ENCODE data around the gene LASP1NB.

DNA sequence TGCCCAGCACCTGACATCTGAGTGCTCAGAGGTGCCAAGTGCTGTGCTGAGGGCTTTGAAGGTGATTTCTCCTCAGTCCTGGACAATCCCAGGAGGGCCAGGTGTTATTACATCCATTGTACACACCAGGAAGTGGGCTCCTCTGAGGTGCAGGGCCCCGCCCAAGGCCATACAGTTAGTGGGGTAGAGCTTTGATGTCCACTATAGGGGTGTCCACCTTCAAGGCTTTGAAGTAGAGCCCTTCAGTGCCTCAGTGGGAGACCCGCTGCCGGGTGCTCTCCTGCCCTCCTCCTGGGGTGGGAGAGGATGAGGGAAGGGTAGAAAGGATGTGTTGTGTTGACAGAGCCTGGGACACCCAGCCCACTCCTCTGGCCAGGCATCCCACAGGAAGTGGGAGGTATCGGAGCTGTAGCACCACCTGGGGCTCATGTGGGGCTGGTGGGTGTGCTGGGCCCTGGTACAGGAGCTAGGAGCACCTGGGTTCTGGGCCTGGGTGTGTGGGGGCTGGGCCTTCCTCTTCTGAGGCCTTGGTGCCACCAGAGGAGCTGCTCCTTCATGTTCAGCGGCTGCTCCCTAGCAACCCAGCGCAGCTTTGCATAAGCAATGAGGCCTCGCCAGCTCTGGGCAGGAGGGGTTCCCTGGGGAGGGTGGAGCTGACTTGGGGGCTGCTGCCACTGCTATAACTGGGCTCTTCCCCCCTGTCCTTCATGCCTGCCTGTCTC is 48.1 kb upstream of the LASP1NB start:
- TF ChIP-seq, protein P1, sequence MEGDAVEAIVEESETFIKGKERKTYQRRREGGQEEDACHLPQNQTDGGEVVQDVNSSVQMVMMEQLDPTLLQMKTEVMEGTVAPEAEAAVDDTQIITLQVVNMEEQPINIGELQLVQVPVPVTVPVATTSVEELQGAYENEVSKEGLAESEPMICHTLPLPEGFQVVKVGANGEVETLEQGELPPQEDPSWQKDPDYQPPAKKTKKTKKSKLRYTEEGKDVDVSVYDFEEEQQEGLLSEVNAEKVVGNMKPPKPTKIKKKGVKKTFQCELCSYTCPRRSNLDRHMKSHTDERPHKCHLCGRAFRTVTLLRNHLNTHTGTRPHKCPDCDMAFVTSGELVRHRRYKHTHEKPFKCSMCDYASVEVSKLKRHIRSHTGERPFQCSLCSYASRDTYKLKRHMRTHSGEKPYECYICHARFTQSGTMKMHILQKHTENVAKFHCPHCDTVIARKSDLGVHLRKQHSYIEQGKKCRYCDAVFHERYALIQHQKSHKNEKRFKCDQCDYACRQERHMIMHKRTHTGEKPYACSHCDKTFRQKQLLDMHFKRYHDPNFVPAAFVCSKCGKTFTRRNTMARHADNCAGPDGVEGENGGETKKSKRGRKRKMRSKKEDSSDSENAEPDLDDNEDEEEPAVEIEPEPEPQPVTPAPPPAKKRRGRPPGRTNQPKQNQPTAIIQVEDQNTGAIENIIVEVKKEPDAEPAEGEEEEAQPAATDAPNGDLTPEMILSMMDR (conservative IDR thresholded peaks at IDR 0.05; ENCODE audit: low read depth, low read length) = no peak
- TF ChIP-seq POLR2A (IDR thresholded peaks at IDR 0.05; ENCODE audit: low read depth, low read length) (no peak), CHD1 (IDR thresholded peaks at IDR 0.05; ENCODE audit: low read depth, low read length) (no peak), MAFK (IDR thresholded peaks at IDR 0.05; ENCODE audit: low read depth, low read length) (no peak), MAZ (IDR thresholded peaks at IDR 0.05; ENCODE audit: borderline replicate concordance, low read depth, low read length) (no peak)

Data from IMR-90 (cell line).